Caki2 (cell line): ENCODE results near the gene RPL10A. TPM values are rescaled to one million over a fixed set of nuclear protein-coding genes. Genes with fewer than 3 reads are reported as not detected.
A peak's percentile ranks its signal among the peaks of the same experiment; 100 is the strongest.
"Not testable (repeated sequence)": the region's sequence is repeated elsewhere in the genome, so short reads cannot be mapped to it uniquely, and the experiment has no call there.

ENCODE experiments used
- DNase-seq: peaks from one replicate; pipeline ENCODE4 v3.0.0-alpha.2; 2015; ENCODE audit warnings: low read depth
- in situ Hi-C: cut with HindIII; loops from 2 replicates; pipeline ENCODE4 v1.10.0; 2016; ENCODE audit warnings: low sequenced_read_pairs, low pct_unique_long_range_greater_than_20kb, mixed read lengths
- total RNA-seq: library from RNA; depleted of rRNA; stranded (reverse); fragments of >200 nt; shearing (Covaris generic); gene quantifications from 2 replicates; pipeline ENCODE4 v1.2.3, GENCODE V29; 2014; ENCODE audit warnings: low replicate concordance

Gene RPL10A
- total RNA-seq, 1 experiment from 2014 or later = 2,032 TPM

DNA sequence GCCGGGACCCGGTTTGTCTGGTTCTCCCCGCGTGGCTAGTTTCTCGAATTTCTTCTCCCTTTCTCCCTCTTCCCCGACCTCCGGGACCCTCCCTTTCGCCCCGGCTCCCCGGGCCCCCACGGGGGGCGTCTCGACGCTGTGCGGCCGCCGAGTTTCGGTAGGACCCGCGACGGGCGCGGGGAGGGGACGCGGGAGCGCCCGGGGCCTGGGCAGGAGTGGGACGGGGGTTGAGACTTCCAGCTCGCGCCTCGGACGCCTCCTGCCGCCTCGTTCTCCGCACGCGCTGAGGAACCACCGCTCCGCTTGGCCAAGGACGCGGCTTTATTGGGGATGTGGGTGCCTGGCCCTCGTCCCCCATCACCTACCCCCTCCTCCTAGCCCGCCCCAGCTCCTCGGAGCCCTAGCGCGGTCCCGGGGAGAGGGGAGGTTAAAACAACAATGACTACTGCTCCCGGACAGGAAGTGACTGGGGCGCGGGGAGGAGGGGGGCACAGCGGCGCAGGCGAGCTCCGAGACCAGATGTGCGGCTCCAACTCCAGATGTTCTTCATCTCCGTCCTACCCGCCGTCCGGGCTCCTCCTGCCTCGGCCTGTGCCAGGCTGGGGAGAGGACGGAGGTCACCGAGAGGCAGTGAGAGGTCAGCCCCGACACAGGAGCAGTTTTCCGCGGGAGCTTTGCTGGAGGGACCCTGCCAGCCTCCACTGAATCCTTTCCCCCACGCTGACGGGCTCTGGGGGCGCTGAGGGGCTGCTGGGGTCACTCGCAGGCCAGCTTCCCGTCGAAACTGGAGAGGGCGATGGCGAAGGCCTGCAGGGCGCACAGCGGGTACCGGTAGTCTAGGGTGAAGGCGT lies 29.6 kb downstream of the RPL10A start:
- DNase-seq = no peak
- in situ Hi-C loops = no loop called here

DNA sequence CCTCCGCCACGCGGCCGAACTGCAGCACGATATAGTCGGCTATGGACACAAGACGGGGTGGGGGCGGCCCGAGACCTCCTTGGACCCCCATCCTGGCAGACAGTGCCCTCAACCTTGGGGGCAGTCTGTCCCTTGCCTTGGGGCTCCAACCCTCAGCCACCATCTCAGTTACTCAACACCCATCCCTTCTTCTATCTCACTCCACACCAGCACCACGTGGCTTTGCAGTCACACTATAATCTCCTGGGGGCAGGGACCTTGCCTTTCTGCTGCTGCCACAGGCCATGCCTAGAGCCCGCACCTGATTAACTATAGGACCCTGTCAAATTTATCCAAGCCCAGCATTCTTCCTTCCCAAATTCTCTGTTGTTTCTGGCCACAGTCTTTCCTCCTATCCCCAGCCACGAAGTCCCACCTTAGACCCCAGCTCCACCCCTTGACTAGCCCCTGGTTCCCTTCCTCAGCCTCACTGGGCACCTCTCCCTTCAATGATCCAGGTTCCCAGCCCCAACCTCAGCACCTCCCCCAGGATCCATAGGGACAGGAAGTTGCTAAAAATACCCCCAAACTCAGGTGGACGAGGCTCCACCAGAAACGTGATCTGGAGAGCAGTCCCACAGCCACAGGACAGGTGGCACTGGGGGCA lies 30.3 kb downstream of the RPL10A start:
- in situ Hi-C loops = no loop called here
- no peak for DNase-seq

DNA sequence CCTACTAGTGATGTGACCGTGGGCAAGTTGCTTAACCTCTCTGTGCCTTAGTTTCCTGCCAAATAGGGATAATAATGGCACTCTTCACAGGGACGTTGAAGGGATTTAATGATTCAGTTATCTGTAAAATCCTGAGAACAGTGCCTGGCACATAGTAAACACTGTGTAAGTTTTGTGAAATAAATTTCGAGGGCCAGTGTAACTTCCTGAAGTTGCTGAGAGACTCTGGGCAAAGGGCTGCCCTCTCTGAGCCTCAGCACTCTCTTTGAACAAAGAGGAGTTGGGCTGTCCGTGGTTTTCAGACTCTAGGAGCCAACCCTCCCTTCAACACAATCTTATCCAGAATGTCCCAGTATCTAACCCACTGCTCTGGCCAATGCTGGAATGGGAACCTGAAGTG lies 31.2 kb downstream of the RPL10A start:
- no peak for DNase-seq
- in situ Hi-C loops = no loop called here

DNA sequence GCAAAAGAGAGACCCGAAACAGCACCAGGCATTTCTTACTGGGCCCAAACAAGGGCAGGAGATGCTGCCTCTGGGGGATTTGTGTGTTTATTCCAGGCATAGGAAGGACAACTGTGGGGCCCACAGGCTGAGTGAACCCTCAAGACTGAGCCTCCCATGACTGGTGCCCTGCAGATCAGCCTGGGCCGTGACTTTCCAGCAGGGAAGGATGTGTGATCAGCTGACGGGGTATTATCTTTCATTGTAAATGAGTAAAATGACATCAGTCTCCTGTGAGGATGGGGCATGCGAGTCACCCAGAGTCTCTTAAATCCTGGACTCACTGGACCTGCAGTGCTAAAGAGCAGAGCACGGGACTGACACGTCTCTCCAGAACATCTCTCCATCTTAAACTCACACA lies 32.6 kb downstream of the RPL10A start:
- in situ Hi-C loops = no loop called here
- peak; percentile 26 for DNase-seq

DNA sequence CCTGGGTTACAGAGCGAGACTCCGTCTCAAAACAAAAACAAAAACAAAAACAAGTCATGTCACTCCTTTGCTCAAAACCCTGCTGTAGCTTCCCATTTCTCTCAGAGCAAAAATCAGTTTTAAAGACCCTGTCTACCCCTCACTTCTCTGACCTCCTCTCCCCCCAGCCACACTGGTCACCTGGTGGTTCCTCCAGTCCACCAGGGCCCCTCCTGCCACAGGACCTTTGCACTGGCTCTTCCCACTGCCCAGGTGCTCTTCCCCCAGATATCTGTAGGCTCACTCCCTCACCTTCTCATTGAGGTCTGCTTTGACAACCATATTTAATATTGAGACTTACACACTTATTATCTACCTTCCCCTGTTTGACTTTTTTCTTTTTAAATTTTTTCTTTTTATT lies 33.6 kb downstream of the RPL10A start:
- DNase-seq = no peak
- in situ Hi-C loops = no loop called here

DNA sequence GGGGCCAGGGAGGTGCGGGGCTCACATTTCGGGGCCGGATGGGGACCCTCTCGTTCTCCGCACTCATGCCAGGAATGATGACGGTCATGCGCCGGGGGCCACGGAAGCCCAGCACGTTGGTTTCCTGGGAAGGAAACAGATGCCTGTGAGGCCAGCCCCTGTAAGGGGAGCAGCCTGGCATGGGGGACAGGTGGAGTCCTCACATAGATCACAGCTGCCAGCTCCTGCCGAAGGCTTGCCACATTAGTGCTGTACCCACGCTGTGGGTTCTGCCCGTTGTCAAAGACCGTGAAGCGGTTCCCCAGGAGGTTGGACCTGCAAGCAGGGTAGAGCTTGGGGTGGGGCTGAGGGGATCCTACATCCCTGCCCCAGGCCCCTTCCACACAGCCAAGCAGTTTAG lies 35.3 kb downstream of the RPL10A start:
- in situ Hi-C loops = no loop called here
- DNase-seq = no peak

DNA sequence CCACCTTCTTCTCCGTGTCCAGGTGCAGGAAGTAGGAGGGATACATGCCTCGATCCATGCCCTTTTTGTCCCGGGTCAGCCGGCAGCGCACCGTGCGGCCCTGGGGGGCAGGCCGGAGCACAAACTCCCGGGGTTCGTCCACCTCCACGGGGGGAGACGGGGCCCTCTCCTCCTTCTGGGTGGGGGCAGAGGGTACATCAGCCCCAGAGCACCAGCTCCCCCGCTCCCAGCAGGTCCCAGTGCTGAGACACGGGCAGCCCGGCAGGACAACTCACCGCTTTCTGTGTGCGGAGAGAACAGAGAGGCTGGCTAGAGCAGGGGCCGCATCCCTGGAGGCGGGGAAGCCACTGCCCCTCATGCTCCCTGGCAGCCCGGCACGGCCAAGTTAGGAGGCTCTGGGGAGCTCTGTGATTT lies 37.8 kb downstream of the RPL10A start:
- DNase-seq = no peak
- in situ Hi-C loops = no loop called here

DNA sequence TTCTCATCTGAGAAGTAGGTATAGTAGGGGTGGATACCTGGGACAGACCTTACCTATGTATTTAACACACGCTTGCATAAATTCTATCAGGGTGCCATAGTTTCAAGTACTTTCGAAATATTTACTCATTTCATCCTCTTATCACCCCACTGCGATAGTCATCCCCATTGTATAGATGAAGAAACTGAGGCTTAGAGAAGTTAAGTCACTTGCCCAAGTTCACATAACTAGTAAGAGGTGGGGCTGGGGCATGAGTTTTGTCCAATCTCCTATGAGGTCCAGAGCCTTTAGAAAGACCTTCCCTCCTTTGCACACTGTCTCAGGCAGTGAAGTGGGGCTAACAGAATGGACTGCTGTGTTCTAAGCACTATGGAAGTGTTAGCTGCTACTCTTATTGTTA lies 38.3 kb downstream of the RPL10A start:
- no peak for DNase-seq

DNA sequence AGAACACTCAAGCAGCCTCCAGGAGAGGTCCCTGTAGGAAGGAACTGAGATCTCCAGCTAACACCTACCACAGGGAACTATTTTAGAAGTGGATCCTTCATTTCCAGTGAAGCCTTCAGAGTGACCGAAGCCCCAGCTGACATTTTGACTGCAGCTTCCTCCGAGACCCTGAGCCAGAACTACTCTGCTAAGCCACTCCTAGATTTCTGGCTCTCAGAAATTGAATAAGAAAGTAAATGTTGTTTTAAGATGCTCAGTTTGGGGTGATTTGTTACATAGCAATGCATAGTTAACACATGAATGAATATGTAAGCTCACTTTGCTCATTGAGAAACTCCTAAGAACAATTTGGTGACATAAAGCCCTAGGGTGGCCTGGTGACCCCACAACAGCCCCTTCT lies 39.0 kb downstream of the RPL10A start:
- in situ Hi-C loops = no loop called here
- DNase-seq = no peak

More for the DNA sequence above, 38.3 kb downstream of the RPL10A start:
- in situ Hi-C loops = no loop called here

DNA sequence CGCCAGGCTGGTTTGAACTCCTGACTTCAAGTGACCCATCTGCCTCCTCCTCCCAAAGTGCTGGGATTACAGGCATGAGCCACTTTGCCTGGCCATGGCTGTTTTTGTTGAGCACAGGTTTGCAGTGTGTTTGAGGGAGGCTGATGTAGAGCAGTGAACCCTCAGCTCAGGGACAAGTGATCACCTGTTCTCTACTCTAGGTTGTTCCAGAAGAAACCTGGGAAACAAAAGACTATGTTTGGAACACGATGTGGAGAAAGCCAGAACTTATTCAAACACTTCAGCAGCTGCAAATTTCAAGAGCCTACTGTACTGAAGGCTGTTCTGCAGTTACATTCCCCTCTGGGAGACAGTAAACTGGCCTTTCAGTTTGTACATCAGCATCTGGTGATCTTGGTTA lies 39.8 kb downstream of the RPL10A start:
- in situ Hi-C loops = no loop called here
- DNase-seq = no peak

DNA sequence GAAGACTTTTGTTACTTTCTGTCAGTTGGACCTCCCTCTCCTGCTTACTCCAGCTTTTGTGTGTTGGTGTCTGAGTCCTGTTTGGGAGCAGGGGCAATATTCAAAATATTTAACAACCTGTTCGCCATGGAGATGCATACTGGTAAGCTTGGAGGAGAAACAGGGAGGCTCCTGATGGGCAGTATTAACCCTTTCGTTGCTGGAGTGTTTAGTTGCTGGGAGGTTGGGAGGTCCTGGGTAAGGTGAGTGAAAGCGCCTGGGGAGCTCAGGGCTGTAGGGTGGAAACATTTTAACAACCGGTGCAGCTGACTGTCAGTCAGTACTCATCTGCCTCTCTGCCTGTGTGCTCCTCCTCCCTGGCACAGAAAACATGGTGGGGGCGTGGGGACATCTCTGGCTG lies 40.3 kb downstream of the RPL10A start:
- in situ Hi-C loops = no loop called here
- no peak for DNase-seq

DNA sequence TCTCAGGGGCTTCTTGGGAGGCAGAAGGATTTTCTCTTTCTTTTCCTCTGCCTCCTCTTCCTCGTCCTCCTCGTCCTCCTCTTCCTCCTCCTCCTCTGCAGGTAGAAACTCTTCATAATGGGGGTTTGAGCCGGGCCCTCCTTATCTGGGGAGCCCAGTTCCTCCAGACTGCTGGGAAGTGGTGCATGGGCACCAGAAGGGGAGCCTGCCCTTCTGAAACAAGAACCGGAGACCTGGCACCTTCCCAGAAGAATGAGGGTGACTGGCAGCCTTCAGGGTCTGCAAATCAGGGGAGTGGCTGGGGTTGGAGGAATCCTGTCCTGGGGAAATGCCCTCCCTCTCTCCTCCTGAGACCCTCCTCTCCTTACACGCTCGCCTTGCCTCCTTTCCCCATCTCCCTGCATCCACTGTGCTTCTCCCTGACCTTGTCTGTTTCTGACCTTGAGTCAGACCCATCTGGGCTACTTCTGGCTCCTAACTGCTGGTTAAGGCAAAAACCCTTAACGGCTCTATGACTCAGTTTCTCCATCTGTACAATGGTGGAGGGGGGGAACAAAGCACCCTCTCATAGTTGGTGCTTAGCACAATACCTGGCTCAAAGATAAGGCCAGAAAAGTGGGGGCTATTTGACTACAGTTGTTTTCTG lies 42.8 kb downstream of the RPL10A start:
- in situ Hi-C loops = no loop called here
- DNase-seq = no peak

DNA sequence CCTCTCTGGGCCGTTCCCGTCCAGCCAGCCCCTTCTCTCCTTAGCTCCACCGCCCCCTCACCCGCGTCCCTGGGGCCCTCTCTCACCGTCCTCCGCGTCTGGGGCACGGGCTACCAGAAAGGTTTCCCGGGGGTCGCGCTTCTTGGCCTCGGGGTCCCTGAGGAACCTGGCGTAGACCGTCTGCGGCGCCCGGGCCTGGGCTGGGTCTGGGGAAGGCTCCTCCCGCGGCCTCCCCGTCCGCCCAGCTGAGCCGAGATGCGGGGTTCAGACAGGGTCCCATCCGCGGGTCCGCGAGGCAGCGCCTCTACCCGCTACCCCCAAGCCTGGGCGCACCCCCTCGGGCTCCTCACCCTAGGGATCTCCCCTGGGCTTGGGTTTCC lies 43.4 kb downstream of the RPL10A start:
- DNase-seq = no peak
- in situ Hi-C loops = no loop called here

DNA sequence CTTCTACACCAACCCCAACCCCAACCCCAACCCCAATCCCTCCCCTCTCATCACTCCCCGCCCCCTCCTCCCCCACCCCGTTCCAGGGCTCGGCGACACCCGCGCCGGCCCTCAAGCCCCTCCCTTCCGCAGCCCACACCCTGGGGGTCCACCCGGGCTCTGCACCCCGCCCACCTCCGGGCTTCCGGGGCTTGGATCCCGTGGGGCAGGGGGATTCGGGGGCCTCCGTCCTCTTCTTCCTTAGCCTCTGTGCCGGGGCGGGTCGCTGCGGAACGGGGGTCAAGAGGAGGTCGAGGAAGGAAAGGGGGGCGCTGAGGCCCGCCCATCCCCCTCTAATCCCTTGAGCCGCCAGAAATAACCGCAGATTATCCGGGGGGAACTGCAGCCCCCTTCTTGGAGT lies 43.8 kb downstream of the RPL10A start:
- in situ Hi-C loops = no loop called here
- no peak for DNase-seq

DNA sequence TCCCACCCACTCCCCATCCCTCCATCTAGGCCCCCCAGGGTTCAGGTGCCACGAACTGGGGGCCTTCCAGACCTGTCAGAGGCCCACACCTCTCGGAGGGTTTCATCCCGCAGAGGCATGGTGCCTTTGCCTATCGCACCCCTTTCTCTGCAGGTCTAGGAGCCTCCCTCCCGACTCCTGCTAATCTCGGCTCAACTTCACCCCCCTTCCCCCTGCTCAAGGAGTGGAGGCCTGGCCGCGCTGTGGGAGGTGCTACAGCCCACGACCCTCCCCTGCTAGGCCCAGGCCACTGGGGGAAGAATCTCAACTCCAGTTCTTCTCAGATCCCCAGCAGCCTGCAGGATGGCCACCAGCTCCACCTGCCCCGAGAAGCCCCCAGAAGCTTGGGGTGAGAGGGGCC lies 44.5 kb downstream of the RPL10A start, which contains the start of gene TULP1:
TULP1 (minus strand) TSS at position 157 of the 400 bp plus-strand sequence; CDS start at position 119, 38 bp downstream.
- DNase-seq = no peak
- in situ Hi-C loops = no loop called here

DNA sequence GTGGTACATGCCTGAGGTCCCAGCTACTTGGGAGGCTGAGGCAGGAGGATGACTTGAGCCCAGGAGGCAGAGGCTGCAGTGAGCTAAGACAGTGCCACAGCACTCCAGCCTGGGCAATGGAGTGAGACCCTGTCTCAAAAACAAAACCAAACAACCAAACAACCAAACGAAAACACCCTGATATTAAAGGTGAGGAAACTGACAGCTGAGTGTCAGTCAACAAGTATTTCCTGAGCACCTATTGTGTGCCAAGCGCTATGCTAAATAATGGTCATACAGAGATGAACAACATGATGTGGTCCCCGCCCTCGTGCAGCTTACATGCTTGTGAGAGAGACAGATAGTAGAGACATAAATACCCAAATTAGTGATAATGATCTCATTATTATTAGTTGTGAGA lies 46.4 kb downstream of the RPL10A start:
- DNase-seq = no peak
- in situ Hi-C loops = no loop called here

DNA sequence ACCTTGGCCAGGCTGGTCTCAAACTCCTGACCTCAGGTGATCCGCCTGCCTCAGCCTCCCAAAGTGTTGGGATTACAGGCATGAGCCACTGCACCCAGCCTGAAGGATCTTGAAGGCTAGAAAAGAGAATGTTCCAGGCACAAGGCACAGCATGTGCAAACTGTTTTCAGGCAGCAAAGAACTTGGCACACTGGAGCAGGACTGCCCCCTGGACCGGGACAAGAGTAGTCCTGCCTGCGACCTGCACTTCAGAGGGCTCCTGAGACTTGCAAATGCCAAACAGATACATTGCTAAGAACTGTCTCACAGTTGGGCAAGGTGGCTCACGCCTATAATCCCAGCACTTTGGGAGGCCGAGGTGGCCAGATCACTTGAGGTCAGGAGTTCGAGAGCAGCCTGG lies 47.7 kb downstream of the RPL10A start:
- DNase-seq, in situ Hi-C loops: not testable (repeated sequence)

DNA sequence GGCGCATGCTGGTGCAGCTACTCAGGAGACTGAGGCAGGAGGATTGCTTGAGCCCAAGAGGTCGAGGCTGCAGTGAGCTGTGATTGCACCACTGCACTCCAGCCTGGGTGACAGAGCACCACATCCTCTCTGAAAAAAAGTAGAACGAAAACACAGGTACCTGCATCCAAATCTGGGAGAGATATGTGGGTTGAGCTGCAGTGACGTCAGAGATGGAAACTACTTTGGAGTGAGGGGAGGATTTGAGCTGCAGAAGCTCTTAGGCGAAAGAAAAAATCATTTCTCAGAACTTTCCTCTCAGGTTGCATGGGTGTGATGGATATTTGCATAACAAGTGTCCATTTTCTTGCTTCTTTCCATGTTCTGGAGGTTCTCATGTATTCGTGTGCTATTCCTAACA lies 48.5 kb downstream of the RPL10A start:
- in situ Hi-C loops = no loop called here
- no peak for DNase-seq

DNA sequence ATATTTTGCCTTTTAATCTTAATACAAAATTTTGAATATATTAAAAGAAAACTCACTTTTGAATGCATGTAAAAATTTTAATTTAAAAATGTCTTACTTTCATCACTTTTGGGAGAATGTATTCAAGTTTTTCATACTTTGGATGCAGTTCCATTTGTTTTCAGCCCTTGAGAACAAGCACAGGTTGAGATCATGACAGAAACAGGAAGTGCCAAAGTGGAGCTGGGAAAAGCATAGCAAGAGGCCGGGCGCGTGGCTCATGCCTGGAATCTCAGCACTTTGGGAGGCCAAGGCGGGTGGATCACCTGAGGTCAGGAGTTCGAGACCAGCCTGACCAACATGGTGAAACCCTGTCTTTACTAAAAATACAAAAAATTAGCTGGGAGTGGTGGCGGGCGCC lies 49.8 kb downstream of the RPL10A start:
- in situ Hi-C loops, DNase-seq: not testable (repeated sequence)
